ENCODE measurements around the gene ATOH8. TPM values are rescaled to one million over a fixed set of nuclear protein-coding genes. Genes with fewer than 3 reads are reported as not detected.

The ATOH8 gene
- total RNA-seq, 1 donor from 2014 or later = 69.4 TPM

GRCh38 chr2:85786444-85786843 is 32.7 kb downstream of the ATOH8 start:
- DNase-seq (ENCODE audit: low spot score) = no peak

- no peak for DNase-seq (ENCODE audit: low spot score)
Observed at GRCh38 chr2:85786865-85787264, 33.1 kb downstream of the ATOH8 start.

- DNase-seq (ENCODE audit: low spot score) = no peak
Observed at GRCh38 chr2:85787282-85787980, 33.6 kb downstream of the ATOH8 start.

- no peak for DNase-seq (ENCODE audit: low spot score)
Observed at GRCh38 chr2:85787981-85788340, 34.2 kb downstream of the ATOH8 start.

- DNase-seq (ENCODE audit: low spot score) = no peak
Observed at GRCh38 chr2:85788603-85789002, 34.8 kb downstream of the ATOH8 start.

GRCh38 chr2:85789271-85789670 is 35.5 kb downstream of the ATOH8 start:
- no peak for DNase-seq (ENCODE audit: low spot score)

GRCh38 chr2:85790032-85790431 is 36.2 kb downstream of the ATOH8 start:
- no peak for DNase-seq (ENCODE audit: low spot score)

- no peak for DNase-seq (ENCODE audit: low spot score)
Observed at GRCh38 chr2:85790499-85791188, 36.9 kb downstream of the ATOH8 start.

GRCh38 chr2:85791704-85792565 is 38.1 kb downstream of the ATOH8 start:
- DNase-seq (ENCODE audit: low spot score) = peak; percentile 83

GRCh38 chr2:85792783-85793441 is 39.1 kb downstream of the ATOH8 start:
- peak; percentile 85 for DNase-seq (ENCODE audit: low spot score)

GRCh38 chr2:85793584-85793983 is 39.8 kb downstream of the ATOH8 start:
- DNase-seq (ENCODE audit: low spot score) = no peak

GRCh38 chr2:85794038-85794441 is 40.2 kb downstream of the ATOH8 start:
- no peak for DNase-seq (ENCODE audit: low spot score)

- peak; percentile 86 for DNase-seq (ENCODE audit: low spot score)
Observed at GRCh38 chr2:85794491-85795121, 40.8 kb downstream of the ATOH8 start.

- peak; percentile 68 for DNase-seq (ENCODE audit: low spot score)
Observed at GRCh38 chr2:85795331-85796045, 41.7 kb downstream of the ATOH8 start.

- no peak for DNase-seq (ENCODE audit: low spot score)
Observed at GRCh38 chr2:85796046-85796340, 42.2 kb downstream of the ATOH8 start.

GRCh38 chr2:85796341-85797262 is 42.8 kb downstream of the ATOH8 start:
- peak; percentile 89 for DNase-seq (ENCODE audit: low spot score)

GRCh38 chr2:85797263-85797660 is 43.5 kb downstream of the ATOH8 start:
- DNase-seq (ENCODE audit: low spot score) = no peak

GRCh38 chr2:85797921-85798320 is 44.1 kb downstream of the ATOH8 start:
- DNase-seq (ENCODE audit: low spot score) = no peak

- peak; percentile 83 for DNase-seq (ENCODE audit: low spot score)
Observed at GRCh38 chr2:85799215-85799956, 45.6 kb downstream of the ATOH8 start.
